AG09309 (cell line): ENCODE data around the gene PLXNA1.
A peak's percentile ranks its signal among the peaks of the same experiment; 100 is the strongest.

Experiments used
- DNase-seq: peaks from one replicate; pipeline ENCODE4 v3.0.0-alpha.2; 2010; ENCODE audit warnings: low read depth
- H3K4me3 ChIP-seq: 2 replicates; pipeline ENCODE4 v1.5.1; 2011; ENCODE audit warnings: mild to moderate bottlenecking, low read depth, low read length, moderate library complexity; ENCODE audit not compliant: control insufficient read depth
- CTCF ChIP-seq: IDR thresholded peaks from 2 replicates; pipeline ENCODE4 v1.5.1; 2011; ENCODE audit warnings: mild to moderate bottlenecking, low read depth, low read length, inconsistent platforms; ENCODE audit not compliant: insufficient read depth, control insufficient read depth; ENCODE audit errors: missing control alignments

The PLXNA1 gene

GRCh38 chr3:126982471-126983175 lies at the start of gene PLXNA1:
PLXNA1 (plus strand) TSS chr3:126983115; CDS start chr3:126988594, 5,479 bp downstream.
- TF ChIP-seq CTCF, result peak; percentile 81
- DNase-seq, result peak; percentile 21
- H3K4me3 ChIP-seq, result peak within 1 kb of the TSS; percentile 71

GRCh38 chr3:126934031-126934531 lies 48.8 kb upstream of the PLXNA1 start:
- TF ChIP-seq CTCF, result no peak
- DNase-seq, result no peak
- no peak overlapping the region for H3K4me3 ChIP-seq

DNA sequence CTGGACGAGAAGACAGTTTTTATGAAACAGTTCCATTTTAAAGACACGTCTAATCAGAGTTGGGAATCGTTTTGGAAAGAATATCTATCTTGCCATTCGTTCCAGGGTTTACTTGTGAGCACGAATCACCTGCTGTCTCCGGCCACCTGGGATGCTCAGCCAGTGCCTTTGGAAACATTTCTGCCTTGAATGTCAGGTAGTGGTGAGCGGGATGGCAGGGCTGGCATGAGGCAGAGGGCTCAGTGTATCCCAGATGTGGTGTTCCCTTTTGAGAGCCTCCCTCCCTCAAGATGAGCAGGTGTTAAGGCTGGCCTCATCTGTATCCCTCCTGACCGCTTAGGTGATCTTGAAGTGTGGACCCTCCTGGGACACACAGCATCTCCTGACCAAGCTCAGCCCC lies 47.9 kb upstream of the PLXNA1 start:
- no peak for TF ChIP-seq CTCF
- no peak for DNase-seq
- no peak overlapping the region for H3K4me3 ChIP-seq

GRCh38 chr3:126935756-126936509 lies 47.0 kb upstream of the PLXNA1 start:
- no peak for DNase-seq
- no peak overlapping the region for H3K4me3 ChIP-seq

GRCh38 chr3:126936853-126937425 lies 46.0 kb upstream of the PLXNA1 start:
- H3K4me3 ChIP-seq, result no peak overlapping the region
- TF ChIP-seq CTCF, result no peak
- no peak for DNase-seq

More at GRCh38 chr3:126935756-126936509, 47.0 kb upstream of the PLXNA1 start:
- no peak for TF ChIP-seq CTCF

DNA sequence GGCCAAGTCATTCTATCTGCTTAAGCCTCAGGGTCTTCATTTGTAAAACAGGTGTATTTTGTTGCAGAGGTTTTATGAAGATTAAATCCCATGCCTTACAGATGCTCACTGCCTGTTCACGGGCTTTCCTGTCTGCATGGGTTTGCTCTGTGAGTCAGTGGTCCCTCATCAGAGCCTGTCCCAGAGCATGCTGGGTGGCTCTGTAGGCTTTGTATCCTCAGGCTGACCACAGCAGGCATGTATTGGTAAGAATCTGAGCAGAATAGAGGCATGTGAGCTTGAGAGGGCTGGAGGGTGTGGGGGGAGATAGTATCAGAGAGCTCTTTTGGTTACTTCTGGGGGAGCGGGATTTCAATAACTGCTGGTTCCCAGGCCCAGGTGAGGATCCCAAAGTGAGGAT lies 45.4 kb upstream of the PLXNA1 start:
- H3K4me3 ChIP-seq, result no peak overlapping the region
- no peak for DNase-seq
- TF ChIP-seq CTCF, result no peak
